BJ (cell line): ENCODE data around the gene SLCO3A1. TPM values are rescaled to one million over a fixed set of nuclear protein-coding genes. Genes with fewer than 3 reads are reported as not detected.

Experiments used
- CTCF ChIA-PET: fragments of 350-600 bp; formaldehyde crosslinking; extraction: SDS; loops from one replicate; lab custom pipeline; 2021; ENCODE audit warnings: antibody characterized with exemption, inconsistent platforms; lab: Yijun Ruan, JAX
- POLR2A ChIA-PET: fragments of 300-600 bp; sonication (Branson Sonifier 250); formaldehyde crosslinking; extraction: SDS; loops from one replicate; lab custom pipeline; 2021; ENCODE audit warnings: antibody characterized with exemption; lab: Charles Lee
- DNase-seq: peaks from one replicate; pipeline ENCODE4 v3.0.0-alpha.2; 2011; ENCODE audit warnings: low read depth
- H3K27me3 ChIP-seq: 2 replicates; pipeline ENCODE4 v1.6.0; 2011; ENCODE audit warnings: low read length; ENCODE audit not compliant: control insufficient read depth, insufficient read depth
- H3K36me3 ChIP-seq: 2 replicates; pipeline ENCODE4 v1.5.1; 2011; ENCODE audit warnings: low read length; ENCODE audit not compliant: control insufficient read depth, insufficient read depth
- H3K4me3 ChIP-seq: 2 replicates; pipeline ENCODE4 v1.5.1; 2011; ENCODE audit warnings: low read depth, mild to moderate bottlenecking, control low read depth, low read length
- polyA plus RNA-seq: library from polyadenylated mRNA; depleted of rRNA; stranded (reverse); fragments of >200 nt; gene quantifications from 2 replicates; pipeline ENCODE4 v1.2.3, GENCODE V29; 2011
- TF ChIP-seq, protein P1 (sequence below): IDR thresholded peaks from 2 replicates; pipeline ENCODE4 v1.5.1; 2011; ENCODE audit warnings: low read depth, mild to moderate bottlenecking, control low read depth, inconsistent platforms, low read length, moderate library complexity; ENCODE audit not compliant: insufficient read depth

SLCO3A1 gene
- polyA plus RNA-seq, 1 experiment: 7.8 TPM

- CTCF ChIA-PET: no interaction called here
- TF ChIP-seq, protein P1, sequence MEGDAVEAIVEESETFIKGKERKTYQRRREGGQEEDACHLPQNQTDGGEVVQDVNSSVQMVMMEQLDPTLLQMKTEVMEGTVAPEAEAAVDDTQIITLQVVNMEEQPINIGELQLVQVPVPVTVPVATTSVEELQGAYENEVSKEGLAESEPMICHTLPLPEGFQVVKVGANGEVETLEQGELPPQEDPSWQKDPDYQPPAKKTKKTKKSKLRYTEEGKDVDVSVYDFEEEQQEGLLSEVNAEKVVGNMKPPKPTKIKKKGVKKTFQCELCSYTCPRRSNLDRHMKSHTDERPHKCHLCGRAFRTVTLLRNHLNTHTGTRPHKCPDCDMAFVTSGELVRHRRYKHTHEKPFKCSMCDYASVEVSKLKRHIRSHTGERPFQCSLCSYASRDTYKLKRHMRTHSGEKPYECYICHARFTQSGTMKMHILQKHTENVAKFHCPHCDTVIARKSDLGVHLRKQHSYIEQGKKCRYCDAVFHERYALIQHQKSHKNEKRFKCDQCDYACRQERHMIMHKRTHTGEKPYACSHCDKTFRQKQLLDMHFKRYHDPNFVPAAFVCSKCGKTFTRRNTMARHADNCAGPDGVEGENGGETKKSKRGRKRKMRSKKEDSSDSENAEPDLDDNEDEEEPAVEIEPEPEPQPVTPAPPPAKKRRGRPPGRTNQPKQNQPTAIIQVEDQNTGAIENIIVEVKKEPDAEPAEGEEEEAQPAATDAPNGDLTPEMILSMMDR: no peak
- POLR2A ChIA-PET: no interaction called here
- no peaks in the 10 kb centered on the region for H3K27me3 ChIP-seq
- DNase-seq: no peak
- H3K4me3 ChIP-seq: no peak overlapping the region
- H3K36me3 ChIP-seq: no peaks in the 10 kb centered on the region
Measured at GRCh38 chr15:91911844-91912243, 58.3 kb downstream of the SLCO3A1 start.

GRCh38 chr15:91912336-91912735, 58.8 kb downstream of the SLCO3A1 start:
- no peaks in the 10 kb centered on the region for H3K27me3 ChIP-seq
- H3K4me3 ChIP-seq: no peak overlapping the region
- ChIA-PET CTCF (interaction anchor here (2.0 kb wide), 1 partner anchor 9 kb away, joined by 4 read pairs; no protein-coding TSS in a partner anchor), POLR2A (no interaction called here)
- DNase-seq: no peak
- no peaks in the 10 kb centered on the region for H3K36me3 ChIP-seq
- TF ChIP-seq, protein P1: no peak

DNA sequence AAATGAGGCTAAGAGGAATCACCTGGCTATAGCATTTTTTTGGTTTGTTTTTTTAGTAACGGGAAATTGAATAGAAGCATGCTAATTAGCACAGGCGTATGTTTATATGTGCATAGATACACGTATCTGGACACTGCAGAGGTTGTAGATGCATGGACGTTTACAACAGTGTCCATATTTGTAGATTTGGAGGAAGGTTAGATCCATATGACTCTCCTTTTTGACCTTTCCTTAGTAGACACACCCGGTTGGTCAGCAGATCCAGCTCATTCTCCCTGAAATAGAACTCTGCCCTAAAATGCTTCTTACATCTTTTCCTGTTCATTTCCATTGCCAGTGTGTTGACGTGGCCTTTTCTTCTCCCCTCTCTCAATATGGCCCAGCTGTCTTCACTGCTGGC, 60.1 kb downstream of the SLCO3A1 start:
- ChIA-PET CTCF (interaction anchor here (0.5 to 2.0 kb wide), 3 partner anchors 10 to 97 kb away, joined by 3 to 4 read pairs (median 3); no protein-coding TSS in a partner anchor), POLR2A (no interaction called here)
- Histone ChIP-seq H3K27me3 (no peaks in the 10 kb centered on the region), H3K4me3 (no peak overlapping the region), H3K36me3 (no peaks in the 10 kb centered on the region)
- TF ChIP-seq, protein P1: no peak
- no peak for DNase-seq

DNA sequence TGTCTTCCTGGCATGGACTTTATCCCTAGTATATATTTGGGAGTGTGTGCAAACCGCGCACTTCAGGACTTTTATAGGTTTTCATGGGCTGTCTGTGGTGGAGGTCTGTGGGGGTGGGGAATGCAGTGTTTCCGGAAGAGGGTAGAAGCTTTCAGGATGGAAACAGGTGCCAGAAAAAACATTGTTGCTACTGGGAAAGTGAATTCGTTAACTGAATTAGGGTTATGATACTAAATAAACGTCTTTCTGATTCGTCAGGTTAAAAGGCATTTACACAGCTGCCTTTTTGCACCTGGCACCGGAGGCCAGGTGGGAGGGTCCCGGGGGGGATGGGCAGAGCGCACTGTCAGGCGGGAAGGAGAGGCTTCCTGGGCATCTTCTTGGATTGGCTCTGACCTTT, 62.1 kb downstream of the SLCO3A1 start:
- Histone ChIP-seq H3K27me3 (no peaks in the 10 kb centered on the region), H3K4me3 (no peak overlapping the region), H3K36me3 (no peaks in the 10 kb centered on the region)
- ChIA-PET CTCF (no interaction called here), POLR2A (no interaction called here)
- no peak for DNase-seq
- TF ChIP-seq, protein P1: no peak

GRCh38 chr15:91916051-91916450, 62.5 kb downstream of the SLCO3A1 start:
- ChIA-PET POLR2A (no interaction called here), CTCF (no interaction called here)
- Histone ChIP-seq H3K27me3 (no peaks in the 10 kb centered on the region), H3K36me3 (no peaks in the 10 kb centered on the region), H3K4me3 (no peak overlapping the region)
- no peak for DNase-seq
- TF ChIP-seq, protein P1: no peak
